Activated T-cell treated with anti-CD3 and anti-CD28 coated beads, Interleukin-2, amount 50 U/mL, for 1 hour (primary cell): Measurements from ENCODE around the gene CLDN7.
A peak's percentile ranks its signal among the peaks of the same experiment; 100 is the strongest.

Experiments used
- DNase-seq: peaks from one replicate; pipeline ENCODE4 v3.0.0-alpha.2; 2020

The CLDN7 gene

GRCh38 chr17:7262192-7262934 lies at the start of gene CLDN7:
Gene CLDN7 (minus strand): TSS chr17:7262478. CDS start chr17:7262043, 435 bp downstream.
- DNase-seq: peak; percentile 32

GRCh38 chr17:7311110-7311705 lies 48.9 kb upstream of the CLDN7 start:
- no peak for DNase-seq

- DNase-seq: no peak
Observed at GRCh38 chr17:7309628-7310027, 47.4 kb upstream of the CLDN7 start.

DNA sequence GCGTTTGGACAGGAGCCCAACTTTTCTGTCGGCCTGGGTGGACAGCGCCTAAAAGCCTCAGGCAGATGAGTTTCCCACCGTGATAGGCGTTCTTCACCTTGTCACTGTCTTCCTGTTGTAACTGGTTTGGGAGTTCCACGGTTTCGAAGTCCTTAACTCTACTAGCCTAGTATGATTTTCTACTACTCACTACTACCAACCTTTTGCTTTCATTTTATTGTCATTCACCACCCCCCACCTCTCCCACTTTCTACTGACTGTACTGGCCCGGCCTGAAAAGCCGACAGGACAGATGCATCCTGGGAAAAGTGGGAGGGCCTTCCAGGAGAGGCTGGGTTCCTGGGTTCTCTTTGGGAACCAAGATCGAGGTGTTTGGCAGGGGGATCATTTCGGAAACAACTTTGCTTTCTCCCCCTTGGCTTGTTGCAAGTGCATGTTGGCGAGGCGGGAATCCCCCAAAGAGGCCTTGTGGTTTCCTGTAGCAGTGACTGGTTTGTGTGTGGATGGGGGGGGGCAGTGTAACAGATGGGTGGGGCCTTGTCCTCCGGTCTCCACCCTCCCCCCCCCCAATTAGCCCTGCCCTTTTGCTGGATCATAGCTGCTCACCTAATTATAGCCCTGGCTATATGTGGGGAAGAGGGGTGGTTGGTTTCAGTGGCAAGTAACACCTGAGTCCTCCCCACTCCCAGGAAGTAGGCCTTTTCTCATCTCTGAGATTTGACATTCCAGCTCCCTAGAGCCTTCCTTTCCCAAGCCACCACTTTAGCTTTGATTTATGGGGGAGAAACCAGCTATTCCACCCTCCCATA lies 46.6 kb upstream of the CLDN7 start:
- peak; percentile 82 for DNase-seq

DNA sequence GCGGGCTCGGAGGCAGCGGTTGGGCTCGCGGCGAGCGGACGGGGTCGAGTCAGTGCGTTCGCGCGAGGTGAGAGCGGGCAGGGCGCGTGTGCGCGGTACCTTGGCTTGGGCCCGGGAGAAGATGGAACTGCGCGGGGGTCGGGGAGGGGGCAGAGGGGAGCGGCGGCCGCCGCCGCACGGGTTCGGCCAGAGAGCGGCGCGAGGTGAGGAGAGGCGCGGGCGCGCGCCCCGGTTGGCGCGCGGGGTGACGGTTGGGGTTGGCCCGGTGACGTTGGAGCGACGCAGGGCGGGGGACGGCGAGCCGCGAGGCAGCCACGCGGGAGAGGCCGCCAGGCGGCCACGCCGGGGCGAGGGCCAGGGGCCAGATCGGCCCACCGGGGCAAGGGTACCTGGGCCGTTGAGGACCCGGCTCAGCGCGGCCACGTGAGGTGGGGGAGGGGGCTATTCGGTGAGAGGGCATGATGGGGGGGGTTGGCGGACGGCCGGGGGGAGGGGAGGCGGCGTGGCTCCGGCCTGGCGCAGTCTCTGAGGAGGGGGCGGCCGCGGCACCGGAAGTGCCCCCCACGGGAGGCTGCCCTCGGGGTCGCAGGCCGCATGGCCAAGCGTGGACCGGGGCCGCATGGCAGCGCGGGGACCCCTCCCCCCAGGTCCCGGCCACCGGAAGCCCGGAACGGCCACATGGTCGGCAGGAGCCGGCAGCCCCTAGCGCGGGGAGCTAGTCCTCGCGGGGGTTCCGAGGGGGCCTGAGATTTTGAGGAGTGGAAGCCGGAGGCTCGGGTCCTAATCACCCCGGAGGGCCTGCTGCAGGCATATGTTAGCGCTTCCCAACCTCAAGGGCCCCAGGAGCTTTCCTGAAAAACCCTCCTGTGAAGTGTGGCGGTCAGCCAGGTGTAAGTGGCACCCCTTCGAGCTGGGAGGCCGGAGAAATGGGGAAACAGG lies 45.7 kb upstream of the CLDN7 start:
- peak; percentile 67 for DNase-seq

DNA sequence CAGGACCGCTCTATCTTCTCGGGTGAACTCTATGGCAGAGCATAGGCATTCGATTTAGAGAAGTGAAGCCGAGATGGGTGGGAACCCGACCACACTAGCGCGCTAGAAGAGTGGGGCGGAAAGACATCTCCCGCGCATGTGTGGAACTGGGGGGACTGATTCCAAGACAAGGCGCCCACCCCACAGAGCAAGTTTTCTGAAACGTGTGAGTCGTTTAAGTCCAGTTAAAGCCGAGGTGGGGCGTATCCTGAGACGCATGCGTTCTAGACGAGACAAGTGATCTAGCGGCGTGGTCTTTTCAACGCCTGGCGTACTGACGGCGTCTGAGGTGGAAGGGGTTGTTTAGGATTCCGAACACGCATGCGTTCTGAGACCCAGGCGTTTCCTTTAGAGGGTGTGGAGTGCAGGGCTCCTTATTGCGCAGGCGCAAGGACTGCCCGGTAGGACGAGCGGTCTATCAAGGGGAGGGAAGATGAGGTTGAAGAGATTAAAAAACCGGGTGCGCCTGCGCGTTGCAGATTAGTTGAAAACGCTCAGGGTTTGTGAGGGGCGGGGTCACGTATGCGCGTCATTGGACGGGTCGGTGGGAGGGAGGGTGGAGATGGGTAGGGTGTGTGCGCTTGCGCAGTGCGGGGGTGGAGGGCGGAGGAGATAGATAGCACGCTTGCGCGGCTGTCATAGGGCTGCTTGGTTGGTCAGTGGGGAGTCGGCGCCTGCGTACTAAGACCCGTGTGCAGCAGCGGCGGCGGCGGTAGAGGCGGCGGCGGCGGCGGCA lies 44.8 kb upstream of the CLDN7 start, which contains the start of gene EIF5A:
EIF5A (plus strand) TSS at position 718 of the 775 bp plus-strand sequence. CDS start 2,008 bp downstream, outside the sequence.
- peak; percentile 99 for DNase-seq

- DNase-seq: no peak
Observed at GRCh38 chr17:7304179-7304578, 41.9 kb upstream of the CLDN7 start.

DNA sequence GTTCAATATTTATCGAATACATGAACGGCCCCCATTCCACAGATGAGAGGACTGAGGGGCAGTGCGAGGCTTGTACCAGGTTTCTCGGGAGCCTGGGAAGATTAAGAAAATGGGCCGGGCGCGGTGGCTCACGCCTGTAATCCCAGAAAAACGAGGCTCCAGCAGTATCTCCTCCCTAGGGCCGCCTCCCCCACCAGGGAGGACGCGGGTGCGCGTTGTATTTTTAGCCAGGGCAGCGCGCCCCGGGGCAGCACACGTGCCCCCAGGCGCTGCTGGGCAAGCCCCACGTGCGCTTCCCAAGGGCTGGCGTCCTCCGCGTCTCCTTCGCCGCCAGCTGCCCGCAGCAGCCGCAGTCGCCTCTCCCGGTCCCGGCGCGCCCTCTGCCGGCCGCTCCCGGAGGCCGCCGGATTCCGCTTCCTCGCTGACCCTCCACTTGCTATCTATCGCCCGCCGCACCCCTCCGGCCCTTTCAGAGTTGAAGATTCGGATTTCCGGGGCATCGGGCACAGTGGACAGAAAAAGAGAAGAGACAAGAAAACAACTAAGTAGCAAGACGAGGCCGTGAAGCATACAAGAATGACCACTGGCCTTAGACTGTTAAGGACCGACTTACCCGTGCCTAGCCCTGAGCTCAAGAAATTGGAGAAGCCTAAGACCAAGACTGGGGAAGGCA lies 34.0 kb upstream of the CLDN7 start:
- DNase-seq: peak; percentile 74

GRCh38 chr17:7295230-7296180 lies 33.2 kb upstream of the CLDN7 start:
- no peak for DNase-seq

DNA sequence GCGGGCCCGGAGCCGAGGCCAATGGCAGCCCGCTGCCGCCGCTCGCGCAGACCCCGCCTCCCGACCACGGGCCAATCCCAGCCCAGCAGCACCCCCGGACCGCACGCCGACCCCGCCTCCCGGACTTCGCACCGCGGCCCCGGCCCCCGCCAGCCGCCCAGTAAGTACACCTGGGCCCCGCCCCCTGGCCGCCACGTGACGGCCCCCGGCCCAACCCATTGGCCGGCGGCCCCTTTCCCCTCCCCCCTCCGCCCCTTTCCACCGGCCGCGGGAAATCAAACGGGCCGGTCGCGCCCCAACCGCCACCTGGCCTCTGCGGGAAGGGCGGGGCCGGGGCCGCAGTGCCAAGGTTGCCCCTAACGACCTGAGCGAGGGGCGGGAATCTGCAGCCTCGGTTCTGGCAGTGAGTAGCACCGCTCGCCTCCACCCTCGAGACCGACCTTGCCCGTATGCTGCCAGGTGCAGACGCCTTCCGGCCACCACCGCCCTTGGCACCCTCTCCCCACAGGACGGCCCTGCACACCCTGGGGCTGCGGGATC lies 32.4 kb upstream of the CLDN7 start, which contains the start of gene YBX2:
YBX2 (minus strand) TSS at position 26 of the 540 bp plus-strand sequence. CDS start 139 bp downstream, outside the sequence.
- peak; percentile 74 for DNase-seq

GRCh38 chr17:7293816-7294613 lies 31.7 kb upstream of the CLDN7 start:
- peak; percentile 39 for DNase-seq

DNA sequence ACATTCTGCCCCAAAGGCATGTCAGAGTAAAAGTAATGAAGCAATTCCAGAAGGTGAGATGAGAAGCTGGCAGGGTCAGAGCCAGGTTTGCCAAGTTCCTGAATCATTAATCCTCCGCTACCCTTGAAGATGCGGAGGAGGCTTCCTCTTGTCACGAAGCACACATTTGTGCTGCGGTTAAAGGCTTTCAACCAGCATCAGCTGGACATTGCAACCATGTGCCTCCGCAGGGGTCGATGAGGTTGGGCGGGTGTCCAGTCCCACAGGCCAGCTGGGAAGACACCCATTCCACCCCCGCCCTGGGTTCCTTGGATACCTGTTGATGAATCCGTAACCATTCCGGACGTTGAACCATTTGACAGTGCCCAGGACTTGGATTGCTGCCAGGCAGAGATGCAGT lies 30.9 kb upstream of the CLDN7 start:
- DNase-seq: no peak

DNA sequence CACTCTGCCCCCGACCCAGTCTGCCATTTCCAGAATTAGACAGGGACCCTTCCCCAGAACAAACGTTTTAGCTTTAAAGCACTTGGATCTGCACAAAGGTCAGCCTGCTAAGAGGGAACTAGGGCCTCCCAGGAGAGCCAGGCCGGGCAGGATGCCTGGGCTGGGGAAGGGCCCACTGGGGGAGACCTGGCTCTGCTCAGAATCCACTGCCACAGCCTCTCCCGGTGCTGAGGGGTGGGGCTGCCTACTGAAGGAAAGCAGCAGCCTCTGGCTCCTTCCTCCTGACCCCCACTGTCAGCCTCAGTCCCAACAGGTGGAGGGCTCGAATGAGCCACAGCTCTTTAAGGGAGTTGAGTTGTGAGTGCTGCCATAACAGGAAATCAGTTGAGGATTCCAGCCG lies 30.5 kb upstream of the CLDN7 start:
- DNase-seq: no peak

GRCh38 chr17:7292194-7292593 lies 29.9 kb upstream of the CLDN7 start:
- DNase-seq: no peak

DNA sequence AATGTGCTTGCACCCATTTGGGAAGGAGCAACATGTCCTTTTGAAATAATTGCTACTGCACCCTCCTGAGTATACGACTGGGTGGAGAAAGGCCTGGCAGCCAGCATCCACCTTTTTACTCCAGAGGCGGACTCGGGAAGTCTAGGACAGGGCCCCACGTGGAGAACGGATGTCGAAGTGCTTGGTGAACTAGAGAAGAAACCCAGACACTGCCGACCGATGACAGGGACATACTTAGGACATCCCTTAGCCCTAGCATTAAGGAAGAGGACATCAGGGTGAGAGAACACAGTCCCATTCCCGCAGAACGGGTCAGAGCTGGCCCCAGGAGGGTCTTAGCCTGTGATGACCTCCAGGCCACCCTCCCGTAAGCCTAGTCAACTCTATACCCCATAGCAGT lies 28.4 kb upstream of the CLDN7 start:
- DNase-seq: no peak

GRCh38 chr17:7290166-7290565 lies 27.9 kb upstream of the CLDN7 start:
- DNase-seq: no peak

GRCh38 chr17:7289256-7290032 lies 27.2 kb upstream of the CLDN7 start:
- DNase-seq: no peak

DNA sequence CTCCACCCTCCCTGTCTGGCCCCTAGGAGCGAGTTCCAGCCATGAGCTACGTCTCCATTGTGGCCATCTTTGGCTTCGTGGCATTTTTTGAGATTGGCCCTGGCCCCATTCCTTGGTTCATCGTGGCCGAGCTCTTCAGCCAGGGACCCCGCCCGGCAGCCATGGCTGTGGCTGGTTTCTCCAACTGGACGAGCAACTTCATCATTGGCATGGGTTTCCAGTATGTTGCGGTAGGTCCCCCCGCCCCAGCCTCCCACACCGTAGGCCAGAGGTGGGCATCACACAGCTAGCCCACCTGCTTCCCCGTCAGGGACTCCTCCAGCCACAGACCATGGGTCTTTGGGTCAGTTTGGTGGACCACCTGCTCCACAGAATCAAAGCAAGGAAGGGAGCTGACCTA lies 23.4 kb upstream of the CLDN7 start:
- no peak for DNase-seq
